ENCODE data around the gene PIWIL4. TPM values are rescaled to one million over a fixed set of nuclear protein-coding genes. Genes with fewer than 3 reads are reported as not detected.
"Not testable (repeated sequence)": the region's sequence is repeated elsewhere in the genome, so short reads cannot be mapped to it uniquely, and the experiment has no call there.

Gene PIWIL4
- total RNA-seq, 1 experiment from 2014 or later: 3.4 TPM

- CTCF ChIA-PET: interaction anchor here (1.2 to 1.8 kb wide), 2 partner anchors 16 to 68 kb away, joined by 3 to 8 read pairs; no protein-coding TSS in a partner anchor
- Mint-ChIP-seq H3K9me3 (ENCODE audit: unreplicated experiment) (no peaks in the 10 kb centered on the region), H3K4me3 (ENCODE audit: unreplicated experiment) (no peak overlapping the region), H3K36me3 (ENCODE audit: insufficient read depth, unreplicated experiment) (no peaks in the 10 kb centered on the region), H3K27ac (ENCODE audit: unreplicated experiment) (no peak overlapping the region), H3K27me3 (ENCODE audit: insufficient read depth, unreplicated experiment) (no peaks in the 10 kb centered on the region), H3K4me1 (ENCODE audit: low read depth, unreplicated experiment) (peaks cover 26% of the 10 kb centered on the region)
- Histone ChIP-seq H3K9me3 (no peaks in the 10 kb centered on the region), H3K4me1 (peaks cover 29% of the 10 kb centered on the region), H3K27me3 (replicated peaks; ENCODE audit: control insufficient read depth, insufficient read depth, low read length) (no peaks in the 10 kb centered on the region), H3K4me3 (ENCODE audit: low read depth, low read length) (no peak overlapping the region), H3K36me3 (ENCODE audit: control insufficient read depth, insufficient read depth, low read length) (no peaks in the 10 kb centered on the region)
- DNase-seq: no peak
- no peak for TF ChIP-seq CTCF (IDR thresholded peaks at IDR 0.05; ENCODE audit: insufficient read depth in 1 of 2, low read depth in 1 of 2, low read length in 1 of 2, severe bottlenecking in 1 of 2, unreplicated experiment in 1 of 2)
- POLR2A ChIA-PET: interaction anchor here (0.6 kb wide), 1 partner anchor 16 kb away, joined by 3 read pairs; no protein-coding TSS in a partner anchor
- BruUV-seq (replicated peaks): no TSS peak
- intact Hi-C loops (cut with micrococcal nuclease; ENCODE audit: unreplicated experiment): loop anchor here (1.0 to 5.0 kb wide), 4 partner anchors 24 to 193 kb away; partner anchors contain the start of gene AMOTL1
Measured at GRCh38 chr11:94638902-94639373, 71.8 kb downstream of the PIWIL4 start.

GRCh38 chr11:94639901-94640721, 72.9 kb downstream of the PIWIL4 start:
- no peaks in the 10 kb centered on the region for H3K9me3 ChIP-seq
- peak in 1 of 2 experiments; percentile 55 for DNase-seq
- H3K4me1 ChIP-seq: peaks cover 29% of the 10 kb centered on the region
- ChIA-PET POLR2A (no interaction called here), CTCF (interaction anchor here (0.6 to 0.8 kb wide), 2 partner anchors 17 to 698 kb away, joined by 3 to 4 read pairs; no protein-coding TSS in a partner anchor)
- no peak overlapping the region for H3K4me3 ChIP-seq (ENCODE audit: low read depth, low read length)
- Mint-ChIP-seq H3K9me3 (ENCODE audit: unreplicated experiment) (no peaks in the 10 kb centered on the region), H3K4me1 (ENCODE audit: low read depth, unreplicated experiment) (peaks cover 34% of the 10 kb centered on the region), H3K27ac (ENCODE audit: unreplicated experiment) (no peak overlapping the region), H3K36me3 (ENCODE audit: insufficient read depth, unreplicated experiment) (no peaks in the 10 kb centered on the region), H3K27me3 (ENCODE audit: insufficient read depth, unreplicated experiment) (no peaks in the 10 kb centered on the region), H3K4me3 (ENCODE audit: unreplicated experiment) (no peak overlapping the region)
- intact Hi-C loops (cut with micrococcal nuclease; ENCODE audit: unreplicated experiment): loop anchor here (5.0 kb wide), 3 partner anchors 107 to 192 kb away; partner anchors contain the start of gene AMOTL1
- BruUV-seq (replicated peaks): no TSS peak
- H3K36me3 ChIP-seq (ENCODE audit: control insufficient read depth, insufficient read depth, low read length): no peaks in the 10 kb centered on the region
- no peak for TF ChIP-seq CTCF (IDR thresholded peaks at IDR 0.05; ENCODE audit: insufficient read depth in 1 of 2, low read depth in 1 of 2, low read length in 1 of 2, severe bottlenecking in 1 of 2, unreplicated experiment in 1 of 2)
- no peaks in the 10 kb centered on the region for H3K27me3 ChIP-seq (replicated peaks; ENCODE audit: control insufficient read depth, insufficient read depth, low read length)

- Mint-ChIP-seq H3K4me3 (ENCODE audit: unreplicated experiment) (no peak overlapping the region), H3K27me3 (ENCODE audit: insufficient read depth, unreplicated experiment) (no peaks in the 10 kb centered on the region), H3K9me3 (ENCODE audit: unreplicated experiment) (no peaks in the 10 kb centered on the region), H3K36me3 (ENCODE audit: insufficient read depth, unreplicated experiment) (no peaks in the 10 kb centered on the region), H3K4me1 (ENCODE audit: low read depth, unreplicated experiment) (peaks cover 40% of the 10 kb centered on the region), H3K27ac (ENCODE audit: unreplicated experiment) (no peak overlapping the region)
- POLR2A ChIA-PET: no interaction called here
- H3K4me3 ChIP-seq (ENCODE audit: low read depth, low read length): no peak overlapping the region
- no peak for DNase-seq
- peaks cover 29% of the 10 kb centered on the region for H3K4me1 ChIP-seq
- no peaks in the 10 kb centered on the region for H3K9me3 ChIP-seq
- CTCF ChIA-PET: interaction anchor here (0.6 to 0.8 kb wide), 2 partner anchors 18 to 697 kb away, joined by 3 to 4 read pairs; no protein-coding TSS in a partner anchor
- no peak for TF ChIP-seq CTCF (IDR thresholded peaks at IDR 0.05; ENCODE audit: insufficient read depth in 1 of 2, low read depth in 1 of 2, low read length in 1 of 2, severe bottlenecking in 1 of 2, unreplicated experiment in 1 of 2)
- H3K36me3 ChIP-seq (ENCODE audit: control insufficient read depth, insufficient read depth, low read length): no peaks in the 10 kb centered on the region
- BruUV-seq (replicated peaks): no TSS peak
- intact Hi-C loops (cut with micrococcal nuclease; ENCODE audit: unreplicated experiment): no loop called here
- H3K27me3 ChIP-seq (replicated peaks; ENCODE audit: control insufficient read depth, insufficient read depth, low read length): no peaks in the 10 kb centered on the region
Measured at GRCh38 chr11:94641167-94641761, 74.1 kb downstream of the PIWIL4 start.

GRCh38 chr11:94643186-94643585, 76.0 kb downstream of the PIWIL4 start:
- POLR2A ChIA-PET; H3K27me3 Mint-ChIP-seq (ENCODE audit: insufficient read depth, unreplicated experiment); H3K9me3 Mint-ChIP-seq (ENCODE audit: unreplicated experiment); CTCF ChIA-PET; H3K27me3 ChIP-seq (replicated peaks; ENCODE audit: control insufficient read depth, insufficient read depth, low read length); BruUV-seq (replicated peaks); H3K4me3 Mint-ChIP-seq (ENCODE audit: unreplicated experiment); DNase-seq; H3K27ac Mint-ChIP-seq (ENCODE audit: unreplicated experiment); H3K9me3 ChIP-seq; H3K36me3 Mint-ChIP-seq (ENCODE audit: insufficient read depth, unreplicated experiment); H3K36me3 ChIP-seq (ENCODE audit: control insufficient read depth, insufficient read depth, low read length); H3K4me3 ChIP-seq (ENCODE audit: low read depth, low read length); intact Hi-C loops (cut with micrococcal nuclease; ENCODE audit: unreplicated experiment): not testable (repeated sequence)
- H3K4me1 ChIP-seq: peaks cover 23% of the 10 kb centered on the region
- H3K4me1 Mint-ChIP-seq (ENCODE audit: low read depth, unreplicated experiment): peaks cover 38% of the 10 kb centered on the region

Data from Caco-2 (cell line).